OCI-LY1 (cell line): ENCODE data around the gene OR5AU1.

Experiments
- EZH2 ChIP-seq: fragments of 200-600 bp; sonication (generic), shearing (Covaris generic); IDR thresholded peaks from 2 replicates; pipeline ENCODE4 v1.8.0; 2017; ENCODE audit warnings: borderline replicate concordance, mixed run types, mild to moderate bottlenecking, antibody characterized with exemption, low read length, moderate library complexity, mixed read lengths
- TF ChIP-seq, protein P1 (sequence below): fragments of 200-600 bp; sonication (generic), shearing (Covaris generic); IDR thresholded peaks from 2 replicates; pipeline ENCODE4 v1.5.1; 2017; ENCODE audit warnings: mild to moderate bottlenecking, antibody characterized with exemption, low read length, moderate library complexity, mixed read lengths

DNA sequence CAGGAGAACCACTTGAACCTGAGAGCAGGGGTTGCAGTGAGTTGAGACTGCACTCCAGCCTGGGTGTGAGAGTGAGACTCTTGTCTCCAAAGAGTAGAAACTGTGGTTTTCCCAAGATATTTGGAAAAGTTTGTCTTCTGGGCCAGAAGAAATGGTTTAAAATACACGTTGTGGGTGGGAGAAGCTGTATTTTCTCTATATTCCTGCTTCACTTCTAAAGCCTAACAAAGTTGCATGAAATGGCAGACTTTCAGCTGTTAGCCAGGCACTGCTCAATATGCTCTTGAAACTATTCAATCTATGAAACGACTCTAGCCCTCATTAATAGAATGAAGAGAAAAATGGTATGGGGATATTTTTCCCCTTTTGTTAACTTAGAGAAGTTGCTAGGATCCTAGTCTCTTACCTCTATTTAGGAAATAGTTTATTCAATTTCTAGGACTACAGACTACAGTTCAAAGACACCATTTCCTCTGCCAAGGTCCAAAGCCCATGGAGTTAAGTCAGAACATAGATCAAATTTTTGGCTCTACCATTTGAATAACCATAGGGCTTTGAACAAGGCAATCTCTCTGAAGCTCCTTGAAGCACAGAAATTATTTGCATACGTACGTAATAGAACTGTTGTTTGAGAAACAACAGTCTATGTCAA lies 49.3 kb upstream of the OR5AU1 start:
- TF ChIP-seq, protein P1, sequence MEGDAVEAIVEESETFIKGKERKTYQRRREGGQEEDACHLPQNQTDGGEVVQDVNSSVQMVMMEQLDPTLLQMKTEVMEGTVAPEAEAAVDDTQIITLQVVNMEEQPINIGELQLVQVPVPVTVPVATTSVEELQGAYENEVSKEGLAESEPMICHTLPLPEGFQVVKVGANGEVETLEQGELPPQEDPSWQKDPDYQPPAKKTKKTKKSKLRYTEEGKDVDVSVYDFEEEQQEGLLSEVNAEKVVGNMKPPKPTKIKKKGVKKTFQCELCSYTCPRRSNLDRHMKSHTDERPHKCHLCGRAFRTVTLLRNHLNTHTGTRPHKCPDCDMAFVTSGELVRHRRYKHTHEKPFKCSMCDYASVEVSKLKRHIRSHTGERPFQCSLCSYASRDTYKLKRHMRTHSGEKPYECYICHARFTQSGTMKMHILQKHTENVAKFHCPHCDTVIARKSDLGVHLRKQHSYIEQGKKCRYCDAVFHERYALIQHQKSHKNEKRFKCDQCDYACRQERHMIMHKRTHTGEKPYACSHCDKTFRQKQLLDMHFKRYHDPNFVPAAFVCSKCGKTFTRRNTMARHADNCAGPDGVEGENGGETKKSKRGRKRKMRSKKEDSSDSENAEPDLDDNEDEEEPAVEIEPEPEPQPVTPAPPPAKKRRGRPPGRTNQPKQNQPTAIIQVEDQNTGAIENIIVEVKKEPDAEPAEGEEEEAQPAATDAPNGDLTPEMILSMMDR: no peak
- TF ChIP-seq EZH2: no peak
